Measurements from ENCODE around the gene HDAC4. TPM values are rescaled to one million over a fixed set of nuclear protein-coding genes. Genes with fewer than 3 reads are reported as not detected.

HDAC4 gene
- total RNA-seq, 1 donor = 28.3 TPM

- no peak for DNase-seq (ENCODE audit: low read depth)
- no peak overlapping the region for H3K4me3 ChIP-seq (ENCODE audit: low read depth, low read length)
- TF ChIP-seq CTCF (IDR thresholded peaks at IDR 0.05; ENCODE audit: insufficient read depth, low read length) = no peak
Observed at GRCh38 chr2:239145601-239146000, 255.2 kb downstream of the HDAC4 start.

GRCh38 chr2:239145106-239145505, 255.7 kb downstream of the HDAC4 start:
- H3K4me3 ChIP-seq (ENCODE audit: low read depth, low read length) = no peak overlapping the region
- no peak for DNase-seq (ENCODE audit: low read depth)
- TF ChIP-seq CTCF (IDR thresholded peaks at IDR 0.05; ENCODE audit: insufficient read depth, low read length) = no peak

GRCh38 chr2:239144713-239144999, 256.2 kb downstream of the HDAC4 start:
- TF ChIP-seq CTCF (IDR thresholded peaks at IDR 0.05; ENCODE audit: insufficient read depth, low read length) = no peak
- no peak for DNase-seq (ENCODE audit: low read depth)

GRCh38 chr2:239143858-239144712, 256.7 kb downstream of the HDAC4 start:
- peak; percentile 60 for DNase-seq (ENCODE audit: low read depth)

More at GRCh38 chr2:239144713-239144999, 256.2 kb downstream of the HDAC4 start:
- H3K4me3 ChIP-seq (ENCODE audit: low read depth, low read length) = no peak overlapping the region

GRCh38 chr2:239142806-239143205, 258.0 kb downstream of the HDAC4 start:
- no peak for DNase-seq (ENCODE audit: low read depth)
- H3K4me3 ChIP-seq (ENCODE audit: low read depth, low read length) = no peak overlapping the region
- TF ChIP-seq CTCF (IDR thresholded peaks at IDR 0.05; ENCODE audit: insufficient read depth, low read length) = no peak

More at GRCh38 chr2:239143858-239144712, 256.7 kb downstream of the HDAC4 start:
- peak; percentile 72 for TF ChIP-seq CTCF (IDR thresholded peaks at IDR 0.05; ENCODE audit: insufficient read depth, low read length)
- H3K4me3 ChIP-seq (ENCODE audit: low read depth, low read length) = no peak overlapping the region

GRCh38 chr2:239142296-239142695, 258.5 kb downstream of the HDAC4 start:
- TF ChIP-seq CTCF (IDR thresholded peaks at IDR 0.05; ENCODE audit: insufficient read depth, low read length) = no peak
- H3K4me3 ChIP-seq (ENCODE audit: low read depth, low read length) = no peak overlapping the region
- no peak for DNase-seq (ENCODE audit: low read depth)

Measured in fibroblast of the aortic adventitia (primary cell).